Measurements from ENCODE around the gene OIT3.

GRCh38 chr10:72851509-72851908, 42.0 kb upstream of the OIT3 start:
- TF ChIP-seq CTCF (IDR thresholded peaks at IDR 0.05; ENCODE audit: insufficient read depth, low read length, poor library complexity, severe bottlenecking) (no peak), EZH2phosphoT487 (conservative IDR thresholded peaks at IDR 0.05; ENCODE audit: low read length) (no peak)
